Mucosa of rectum (tissue), 2 donors: ENCODE results near the gene MAPKAP1.

ENCODE experiments used
- H3K27ac ChIP-seq, 2 donors: one replicate each; pipeline ENCODE4 v1.7.0; 2013; ENCODE audit warnings: inconsistent platforms in 2 of 2, low read depth in 2 of 2, low read length in 2 of 2
- H3K27me3 ChIP-seq, 2 donors: one replicate each; pipeline ENCODE4 v1.7.0; 2013; ENCODE audit warnings: low read length in 2 of 2; ENCODE audit not compliant: control insufficient read depth in 2 of 2, insufficient read depth in 2 of 2
- H3K36me3 ChIP-seq, 2 donors: one replicate each; pipeline ENCODE4 v1.7.0; 2013; ENCODE audit warnings: low read length in 2 of 2; ENCODE audit not compliant: control insufficient read depth in 2 of 2, insufficient read depth in 2 of 2
- H3K4me1 ChIP-seq, 2 donors: one replicate each; pipeline ENCODE4 v1.7.0; 2013; ENCODE audit warnings: low read length in 2 of 2, mild to moderate bottlenecking in 1 of 2; ENCODE audit not compliant: control insufficient read depth in 2 of 2, insufficient read depth in 2 of 2
- H3K4me3 ChIP-seq, 2 donors: one replicate each; pipeline ENCODE4 v1.7.0; 2013; ENCODE audit warnings: low read length in 2 of 2
- H3K9ac ChIP-seq, 2 donors: one replicate each; pipeline ENCODE4 v1.7.0; 2013; ENCODE audit warnings: low read length in 2 of 2, low read depth in 1 of 2, mild to moderate bottlenecking in 1 of 2
- H3K9me3 ChIP-seq, 2 donors: one replicate each; pipeline ENCODE4 v1.7.0; 2013; ENCODE audit warnings: low read length in 2 of 2; ENCODE audit not compliant: control insufficient read depth in 2 of 2
- donor health status: healthy.
- donor health status: Normal muscosa, but diverticular disease.

The MAPKAP1 gene

DNA sequence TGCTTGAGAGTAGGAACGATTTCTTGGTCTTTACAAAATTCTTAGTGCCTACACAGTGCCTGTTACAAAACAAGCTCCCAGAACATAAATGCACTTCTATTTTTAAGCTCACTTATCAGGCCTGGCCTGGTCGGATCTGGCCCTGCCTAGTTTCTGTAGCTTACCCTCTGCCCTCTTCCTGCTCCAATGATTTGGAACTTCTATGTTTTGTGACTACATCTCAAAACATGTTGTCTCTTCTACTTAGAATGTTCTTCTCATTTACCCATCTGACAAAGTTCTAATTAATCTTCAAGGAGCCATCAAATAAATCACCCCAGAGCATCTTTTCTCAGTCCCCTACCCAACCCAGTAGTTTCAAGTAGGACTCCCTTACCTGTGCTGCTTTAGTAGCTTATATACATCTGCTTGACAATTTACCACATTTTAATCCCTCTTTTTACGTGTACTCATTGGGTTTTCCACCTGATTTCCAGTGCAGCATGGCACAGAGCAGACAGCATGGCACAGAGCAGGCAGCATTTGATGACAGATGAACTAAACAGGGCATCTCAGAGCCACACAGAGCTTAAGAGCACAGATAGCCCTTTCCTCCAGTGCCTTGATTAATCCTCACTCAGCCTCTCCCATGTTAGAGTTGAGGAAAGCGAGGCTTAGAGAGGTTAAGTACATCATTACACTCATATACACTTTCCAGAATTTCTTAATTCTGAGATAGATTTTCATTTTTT is 171.9 kb downstream of the MAPKAP1 start:
- no peaks in the 10 kb centered on the region for H3K9me3 ChIP-seq
- H3K27ac ChIP-seq, result no peak overlapping the region
- H3K36me3 ChIP-seq, result no peaks in the 10 kb centered on the region
- H3K27me3 ChIP-seq, result no peaks in the 10 kb centered on the region
- no peak overlapping the region for H3K9ac ChIP-seq
- H3K4me3 ChIP-seq, result no peak overlapping the region
- peaks cover 4 to 7% of the 10 kb centered on the region in 2 donors for H3K4me1 ChIP-seq

DNA sequence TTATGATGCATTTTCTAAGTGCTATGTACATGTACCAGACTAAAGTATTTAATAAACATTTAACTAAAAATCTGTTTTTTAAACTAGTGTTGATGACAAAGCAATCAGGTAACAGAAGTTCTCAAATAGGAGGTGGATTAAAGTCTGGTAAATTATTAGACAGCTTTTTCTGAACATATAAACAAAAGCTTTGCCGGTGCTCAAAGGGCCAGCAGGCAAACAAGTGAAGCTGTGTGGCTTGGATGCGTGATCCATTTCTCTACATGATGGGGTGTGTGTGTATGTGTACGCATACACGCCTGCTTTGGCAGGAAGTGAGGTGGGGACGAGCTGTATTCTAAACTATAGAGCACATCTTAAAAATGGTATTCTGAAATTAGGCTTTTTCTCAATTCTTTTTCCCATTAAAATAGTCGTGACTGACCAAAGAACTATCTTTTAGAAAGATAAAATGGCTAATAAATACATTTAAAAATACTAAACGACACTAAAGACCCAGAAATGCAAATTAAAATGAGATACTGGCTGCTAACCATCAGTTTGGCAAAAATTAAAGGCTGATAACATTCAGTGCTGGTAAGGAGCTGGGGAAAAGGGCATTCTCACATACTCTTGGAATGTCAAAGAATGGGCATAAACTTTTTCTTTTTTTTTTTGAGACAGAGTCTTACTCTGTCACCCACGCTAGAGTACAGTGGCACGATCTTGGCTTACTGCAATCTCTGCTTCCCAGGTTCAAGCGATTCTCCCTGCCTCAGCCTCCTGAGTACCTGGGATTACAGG is 174.0 kb downstream of the MAPKAP1 start:
- H3K27me3 ChIP-seq, result no peaks in the 10 kb centered on the region
- H3K9ac ChIP-seq, result no peak overlapping the region
- no peaks in the 10 kb centered on the region for H3K36me3 ChIP-seq
- H3K9me3 ChIP-seq, result no peaks in the 10 kb centered on the region
- H3K4me3 ChIP-seq, result no peak overlapping the region
- peaks cover 0 to 4% of the 10 kb centered on the region in 2 donors for H3K4me1 ChIP-seq
- H3K27ac ChIP-seq, result no peak overlapping the region

DNA sequence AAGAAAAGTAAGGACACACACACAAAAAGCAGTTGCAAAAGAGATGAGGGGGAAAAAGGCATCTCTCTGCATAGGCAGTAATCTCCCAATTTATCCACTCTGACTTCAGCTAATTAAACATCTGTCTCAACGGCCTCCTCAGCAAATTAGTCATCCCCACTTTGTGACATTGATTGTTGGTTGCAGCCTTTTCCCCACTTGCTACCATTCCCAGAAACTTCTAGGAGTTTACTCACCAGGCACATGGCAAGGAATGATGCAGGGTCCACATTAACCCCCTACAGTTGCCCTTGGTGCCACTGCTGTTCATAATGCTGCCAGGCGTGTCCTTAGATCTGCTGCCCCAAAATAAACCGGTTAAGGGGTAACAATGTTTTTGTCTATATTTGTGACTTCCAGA is 174.6 kb downstream of the MAPKAP1 start:
- H3K9ac ChIP-seq, result no peak overlapping the region
- H3K36me3 ChIP-seq, result no peaks in the 10 kb centered on the region
- H3K27me3 ChIP-seq, result no peaks in the 10 kb centered on the region
- H3K9me3 ChIP-seq, result no peaks in the 10 kb centered on the region
- H3K4me1 ChIP-seq, result no peaks in the 10 kb centered on the region
- no peak overlapping the region for H3K4me3 ChIP-seq
- no peak overlapping the region for H3K27ac ChIP-seq

DNA sequence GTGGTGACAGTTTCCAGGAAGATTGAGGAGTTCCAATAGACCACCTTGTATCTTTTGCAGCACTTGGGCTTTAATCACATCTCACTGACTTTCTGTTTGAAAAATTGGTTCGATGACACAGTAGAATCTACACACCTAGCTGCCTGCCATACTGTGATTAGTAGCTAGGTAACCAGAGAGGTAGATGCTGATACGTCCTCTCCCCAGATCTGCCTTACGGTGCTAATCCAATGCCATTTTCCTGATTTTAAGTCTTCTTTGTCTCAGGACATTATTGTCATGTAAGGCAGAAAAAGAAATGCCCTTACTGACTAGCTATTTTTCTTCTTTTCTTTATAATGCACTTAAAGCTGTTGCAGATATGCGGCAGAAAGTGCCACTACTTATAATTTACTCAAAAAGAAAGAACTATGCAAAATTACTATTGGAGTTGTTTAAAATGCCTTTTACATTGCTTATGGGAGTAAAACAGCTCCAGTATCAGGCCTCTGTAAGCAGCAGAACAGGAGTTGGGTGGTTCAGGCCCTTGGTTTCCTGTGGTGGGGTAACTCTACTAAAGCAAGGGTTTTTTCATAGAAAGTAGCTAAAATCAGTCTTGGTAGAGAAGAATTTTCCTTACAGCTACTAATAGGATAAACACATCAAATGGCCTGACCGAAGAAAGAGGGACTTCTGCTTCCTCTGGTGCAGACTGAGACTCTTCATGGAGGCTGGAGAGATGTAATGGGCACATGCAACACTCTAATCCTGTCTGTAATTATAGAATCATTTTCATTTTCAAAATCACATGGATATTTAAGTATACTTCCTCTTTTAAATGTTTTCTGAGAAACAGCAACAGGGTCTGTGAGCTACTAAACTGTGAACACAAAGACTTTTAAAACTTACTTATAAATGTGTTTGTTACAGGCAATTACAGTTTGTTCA is 177.2 kb downstream of the MAPKAP1 start:
- H3K4me1 ChIP-seq, result no peaks in the 10 kb centered on the region
- no peak overlapping the region for H3K9ac ChIP-seq
- H3K9me3 ChIP-seq, result no peaks in the 10 kb centered on the region
- H3K4me3 ChIP-seq, result no peak overlapping the region
- H3K36me3 ChIP-seq, result no peaks in the 10 kb centered on the region
- H3K27ac ChIP-seq, result no peak overlapping the region
- no peaks in the 10 kb centered on the region for H3K27me3 ChIP-seq

- H3K4me1 ChIP-seq, result no peaks in the 10 kb centered on the region
- H3K27me3 ChIP-seq, result no peaks in the 10 kb centered on the region
- H3K36me3 ChIP-seq, result no peaks in the 10 kb centered on the region
- H3K27ac ChIP-seq, result no peak overlapping the region
- H3K9me3 ChIP-seq, result no peaks in the 10 kb centered on the region
- no peak overlapping the region for H3K9ac ChIP-seq
- H3K4me3 ChIP-seq, result no peak overlapping the region
Measured at GRCh38 chr9:125529107-125529506, 177.9 kb downstream of the MAPKAP1 start.

GRCh38 chr9:125527471-125528002 is 179.5 kb downstream of the MAPKAP1 start:
- no peaks in the 10 kb centered on the region for H3K4me1 ChIP-seq

DNA sequence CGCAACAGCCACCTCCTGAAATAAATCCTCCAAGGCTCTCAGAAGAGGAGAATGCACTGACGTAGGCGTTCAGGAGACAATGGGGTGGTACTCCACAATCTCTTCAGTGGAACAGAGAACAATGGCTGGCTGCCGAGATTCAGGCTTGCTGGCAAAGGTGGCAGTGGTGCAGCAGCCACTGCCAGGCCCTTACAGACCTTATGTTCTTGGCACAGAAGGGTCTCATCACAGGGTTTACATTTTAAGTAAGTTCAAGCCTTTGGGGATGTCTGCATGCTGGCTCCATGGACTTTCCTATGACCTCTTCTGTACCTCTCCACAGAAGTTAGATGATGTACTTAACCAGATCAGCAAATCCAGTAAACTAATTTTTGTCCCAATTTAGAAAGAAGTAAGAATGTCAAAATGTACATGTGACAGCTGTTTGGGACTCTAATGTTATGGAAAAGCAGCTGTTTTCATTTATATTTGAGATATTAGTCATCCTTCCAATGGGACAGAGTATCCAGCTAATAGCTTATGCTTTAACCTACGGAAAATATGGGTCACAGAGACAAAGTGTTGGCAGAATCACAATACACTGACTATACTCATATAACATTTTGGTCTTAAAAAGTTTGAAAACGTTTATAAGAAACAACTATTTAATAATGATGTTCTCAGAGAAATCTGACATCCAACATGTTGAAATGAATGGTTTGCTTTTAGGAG is 180.9 kb downstream of the MAPKAP1 start:
- H3K4me3 ChIP-seq, result no peak overlapping the region
- H3K4me1 ChIP-seq, result peaks cover 0 to 2% of the 10 kb centered on the region in 2 donors
- peak overlapping the region in 1 of 2 donors; percentile 19 for H3K27ac ChIP-seq

More at GRCh38 chr9:125527471-125528002, 179.5 kb downstream of the MAPKAP1 start:
- H3K4me3 ChIP-seq, result no peak overlapping the region
- H3K27me3 ChIP-seq, result no peaks in the 10 kb centered on the region
- H3K36me3 ChIP-seq, result no peaks in the 10 kb centered on the region
- H3K27ac ChIP-seq, result no peak overlapping the region
- H3K9ac ChIP-seq, result no peak overlapping the region
- no peaks in the 10 kb centered on the region for H3K9me3 ChIP-seq

DNA sequence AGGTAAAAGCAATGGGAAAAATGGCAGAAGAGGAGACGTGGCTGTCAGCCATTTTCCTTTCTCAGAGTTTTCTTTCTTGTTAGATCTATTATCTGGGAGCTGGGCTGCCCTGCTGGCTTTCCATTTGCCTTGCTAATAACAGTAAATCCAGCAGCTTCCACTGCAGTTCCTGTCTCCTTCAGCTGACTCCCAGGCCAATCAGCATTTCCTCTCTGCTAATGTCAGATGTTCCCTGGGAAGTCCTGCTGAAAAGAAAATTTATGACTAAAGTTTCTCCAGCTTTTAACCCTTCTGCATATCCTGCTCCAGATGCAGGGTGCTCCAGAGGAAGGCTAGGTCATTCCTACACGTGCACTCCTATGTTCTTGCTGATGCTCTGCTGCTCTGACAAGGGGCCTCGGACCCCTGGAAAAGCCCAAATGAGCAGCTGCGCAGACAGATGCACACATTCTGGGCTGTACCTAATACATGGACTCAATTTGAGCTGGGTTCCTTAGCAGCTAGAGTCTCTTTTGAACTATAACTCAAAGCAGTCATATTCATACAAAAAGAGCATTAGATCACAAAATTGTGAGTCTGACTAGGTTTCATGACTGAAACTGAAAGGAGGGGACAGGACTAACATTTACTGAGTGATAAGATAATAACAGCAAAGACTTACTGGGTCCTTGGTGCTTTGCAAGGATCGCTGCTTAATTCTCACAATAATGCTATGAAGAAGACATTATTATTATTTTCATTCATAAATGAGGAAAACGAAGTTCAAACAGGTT is 182.2 kb downstream of the MAPKAP1 start:
- no peak overlapping the region for H3K27ac ChIP-seq
- no peak overlapping the region for H3K4me3 ChIP-seq
- no peaks in the 10 kb centered on the region for H3K36me3 ChIP-seq
- H3K9ac ChIP-seq, result no peak overlapping the region
- H3K27me3 ChIP-seq, result no peaks in the 10 kb centered on the region
- peaks cover 0 to 2% of the 10 kb centered on the region in 2 donors for H3K4me1 ChIP-seq
- H3K9me3 ChIP-seq, result no peaks in the 10 kb centered on the region

More for the DNA sequence above, 180.9 kb downstream of the MAPKAP1 start:
- no peaks in the 10 kb centered on the region for H3K27me3 ChIP-seq
- H3K9me3 ChIP-seq, result no peaks in the 10 kb centered on the region
- H3K9ac ChIP-seq, result no peak overlapping the region
- H3K36me3 ChIP-seq, result no peaks in the 10 kb centered on the region

DNA sequence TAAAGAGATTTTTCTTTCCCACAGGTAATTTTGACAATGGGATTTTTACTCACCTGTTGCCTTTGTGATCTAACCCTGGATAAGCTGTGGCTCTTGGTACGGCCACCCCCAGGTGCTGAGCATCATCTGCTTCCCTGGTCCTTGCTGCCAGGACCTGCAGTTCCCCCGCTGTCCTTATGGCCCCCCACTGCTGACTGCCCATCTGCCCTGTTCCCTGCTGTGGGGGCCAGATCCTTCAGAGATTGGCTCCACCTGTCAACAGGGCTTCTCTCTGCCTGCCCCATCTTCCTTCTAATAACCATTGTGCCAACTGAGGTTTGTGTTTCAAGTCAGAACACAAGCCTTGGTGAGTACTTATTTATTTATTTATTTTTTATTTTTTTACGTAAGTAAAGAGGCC is 183.3 kb downstream of the MAPKAP1 start:
- Histone ChIP-seq H3K36me3 (no peaks in the 10 kb centered on the region), H3K27ac (no peak overlapping the region), H3K4me1 (peaks cover 0 to 2% of the 10 kb centered on the region in 2 donors), H3K27me3 (no peaks in the 10 kb centered on the region), H3K9ac (no peak overlapping the region), H3K9me3 (no peaks in the 10 kb centered on the region), H3K4me3 (no peak overlapping the region)
